Fibroblast of the aortic adventitia (primary cell): ENCODE data around the gene OVCA2. TPM values are rescaled to one million over a fixed set of nuclear protein-coding genes. Genes with fewer than 3 reads are reported as not detected.
A peak's percentile ranks its signal among the peaks of the same experiment; 100 is the strongest.

Experiments used
- DNase-seq: peaks from one replicate; pipeline ENCODE4 v3.0.0-alpha.2; 2010; ENCODE audit warnings: low read depth
- H3K4me3 ChIP-seq: 2 replicates; pipeline ENCODE4 v1.5.1; 2011; ENCODE audit warnings: low read depth, mild to moderate bottlenecking, control low read depth, low read length, moderate library complexity
- CTCF ChIP-seq: IDR thresholded peaks from 2 replicates; pipeline ENCODE4 v1.5.1; 2011; ENCODE audit warnings: mild to moderate bottlenecking, low read length, control low read depth, inconsistent platforms; ENCODE audit not compliant: insufficient read depth
- total RNA-seq: library from RNA; depleted of rRNA; stranded (reverse); fragments of >200 nt; gene quantifications from 2 replicates; pipeline ENCODE4 v1.2.3, GENCODE V29; 2012; ENCODE audit warnings: low replicate concordance

OVCA2 gene
- total RNA-seq, 1 donor, result 38.8 TPM

GRCh38 chr17:2083613-2084035, 41.8 kb downstream of the OVCA2 start:
- TF ChIP-seq CTCF, result no peak
- no peak overlapping the region for H3K4me3 ChIP-seq
- no peak for DNase-seq

- DNase-seq, result peak; percentile 86
- no peak overlapping the region for H3K4me3 ChIP-seq
- no peak for TF ChIP-seq CTCF
Measured at GRCh38 chr17:2084036-2084765, 42.4 kb downstream of the OVCA2 start.

GRCh38 chr17:2084766-2085647, 43.2 kb downstream of the OVCA2 start:
- no peak overlapping the region for H3K4me3 ChIP-seq
- DNase-seq, result peak; percentile 92
- no peak for TF ChIP-seq CTCF

GRCh38 chr17:2085648-2085949, 43.8 kb downstream of the OVCA2 start:
- no peak for TF ChIP-seq CTCF
- DNase-seq, result peak; percentile 89
- no peak overlapping the region for H3K4me3 ChIP-seq

GRCh38 chr17:2086306-2086705, 44.5 kb downstream of the OVCA2 start:
- no peak for DNase-seq
- no peak for TF ChIP-seq CTCF
- H3K4me3 ChIP-seq, result no peak overlapping the region

- H3K4me3 ChIP-seq, result no peak overlapping the region
- DNase-seq, result peak; percentile 71
- no peak for TF ChIP-seq CTCF
Measured at GRCh38 chr17:2087597-2088211, 45.9 kb downstream of the OVCA2 start.
